ENCODE measurements around the gene UGP2. TPM values are rescaled to one million over a fixed set of nuclear protein-coding genes. Genes with fewer than 3 reads are reported as not detected.

UGP2 gene
- total RNA-seq, 2 donors from 2014 or later, result 89.7 to 93.2 TPM

GRCh38 chr2:63858291-63858690 is 16.6 kb downstream of the UGP2 start:
- H3K27ac Mint-ChIP-seq, result no peak overlapping the region
- peaks cover 59% of the 10 kb centered on the region for H3K4me1 Mint-ChIP-seq (ENCODE audit: low read depth)
- DNase-seq (no peak), ATAC-seq (replicated peaks in 1 of 2) (no peak)
- H3K4me3 Mint-ChIP-seq, result no peak overlapping the region
- peaks cover 8 to 21% of the 10 kb centered on the region in 2 donors for H3K36me3 Mint-ChIP-seq (ENCODE audit: insufficient read depth in 2 of 2)
- H3K9me3 Mint-ChIP-seq, result no peaks in the 10 kb centered on the region
- no peaks in the 10 kb centered on the region for H3K27me3 Mint-ChIP-seq (ENCODE audit: low read depth)

DNA sequence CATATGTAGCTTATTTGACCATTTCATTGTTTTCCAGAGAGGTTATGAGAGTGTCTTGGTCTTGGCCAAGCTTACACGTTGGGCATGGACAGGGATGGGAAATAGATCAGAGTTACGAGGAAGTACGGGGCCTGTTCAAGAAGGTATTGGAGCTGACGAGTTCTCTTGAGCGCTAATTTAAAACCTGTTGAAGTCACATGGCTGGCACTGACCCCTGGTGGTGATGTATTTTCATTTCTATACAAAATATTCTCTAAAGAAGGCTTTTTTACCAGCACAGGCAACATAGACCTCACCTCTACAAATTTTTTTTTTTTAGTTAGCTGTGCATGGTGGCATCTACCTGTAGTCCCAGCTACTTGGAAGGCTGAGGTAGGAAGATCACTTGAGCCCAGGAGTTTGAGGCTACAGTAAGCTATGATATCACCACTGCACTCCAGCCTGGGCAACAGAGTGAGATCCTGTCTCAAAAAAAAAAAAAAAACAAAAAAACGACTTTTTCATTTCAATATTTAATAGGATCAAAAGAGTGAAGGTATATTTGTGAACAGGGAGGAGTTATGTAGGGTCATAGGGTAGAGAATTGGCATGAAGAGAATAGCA is 19.6 kb downstream of the UGP2 start:
- peak; percentile 30 to 50 for ATAC-seq (replicated peaks in 1 of 2)
- H3K27me3 Mint-ChIP-seq (ENCODE audit: low read depth), result no peaks in the 10 kb centered on the region
- H3K4me1 Mint-ChIP-seq (ENCODE audit: low read depth), result peaks cover 48% of the 10 kb centered on the region
- H3K27ac Mint-ChIP-seq, result peak overlapping the region; percentile 74
- H3K9me3 Mint-ChIP-seq, result no peaks in the 10 kb centered on the region
- no peak overlapping the region for H3K4me3 Mint-ChIP-seq
- peaks cover 9 to 27% of the 10 kb centered on the region in 2 donors for H3K36me3 Mint-ChIP-seq (ENCODE audit: insufficient read depth in 2 of 2)
- DNase-seq, result peak; percentile 52 to 56

- H3K4me1 Mint-ChIP-seq (ENCODE audit: low read depth), result peaks cover 49% of the 10 kb centered on the region
- H3K36me3 Mint-ChIP-seq (ENCODE audit: insufficient read depth in 2 of 2), result peaks cover 7 to 25% of the 10 kb centered on the region in 2 donors
- ATAC-seq (replicated peaks in 1 of 2) (peak; percentile 86), DNase-seq (no peak)
- no peaks in the 10 kb centered on the region for H3K9me3 Mint-ChIP-seq
- peak overlapping the region in 1 of 2 donors; percentile 51 for H3K4me3 Mint-ChIP-seq
- no peaks in the 10 kb centered on the region for H3K27me3 Mint-ChIP-seq (ENCODE audit: low read depth)
- H3K27ac Mint-ChIP-seq, result peak overlapping the region; percentile 97
These were observed 21.1 kb downstream of the UGP2 start for GRCh38 chr2:63862806-63863205.

GRCh38 chr2:63863707-63864106 is 22.0 kb downstream of the UGP2 start:
- H3K27me3 Mint-ChIP-seq (ENCODE audit: low read depth), result no peaks in the 10 kb centered on the region
- H3K27ac Mint-ChIP-seq, result peak overlapping the region; percentile 97
- DNase-seq, result no peak
- H3K36me3 Mint-ChIP-seq (ENCODE audit: insufficient read depth in 2 of 2), result peaks cover 3 to 19% of the 10 kb centered on the region in 2 donors
- no peak for ATAC-seq (replicated peaks in 1 of 2)
- H3K9me3 Mint-ChIP-seq, result no peaks in the 10 kb centered on the region
- H3K4me3 Mint-ChIP-seq, result no peak overlapping the region
- H3K4me1 Mint-ChIP-seq (ENCODE audit: low read depth), result peaks cover 49% of the 10 kb centered on the region

DNA sequence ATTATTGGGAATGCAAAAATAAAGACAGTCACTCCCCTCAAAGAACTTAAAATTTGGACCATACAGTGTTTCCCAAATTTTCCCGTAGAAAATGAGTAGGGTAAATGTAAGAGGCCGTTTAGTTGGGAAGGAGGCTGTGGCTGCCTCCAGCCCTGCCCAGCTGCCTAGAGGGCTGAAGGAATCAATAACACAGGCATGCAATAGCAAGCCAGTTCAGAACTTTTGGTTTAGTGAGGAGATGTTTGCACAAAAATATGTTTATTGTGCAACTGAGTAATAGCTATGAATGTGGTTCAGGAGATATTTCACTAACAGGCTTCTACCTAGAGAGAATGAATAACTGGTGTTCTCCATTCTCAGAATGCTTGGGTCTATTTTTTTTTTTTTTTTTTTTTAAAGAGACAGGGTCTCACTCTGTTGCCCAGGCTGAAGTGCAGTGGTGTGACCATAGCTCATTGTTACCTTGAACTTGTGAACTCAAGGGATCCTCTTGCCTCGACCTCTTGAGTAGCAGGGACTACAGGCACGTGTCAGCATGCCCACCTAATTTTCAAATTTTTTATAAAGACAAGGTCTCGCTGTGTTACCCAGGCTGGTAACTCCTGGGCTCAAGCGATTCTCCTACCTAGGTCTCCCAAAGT is 23.6 kb downstream of the UGP2 start:
- Mint-ChIP-seq H3K9me3 (no peaks in the 10 kb centered on the region), H3K36me3 (ENCODE audit: insufficient read depth in 2 of 2) (peaks cover 3 to 16% of the 10 kb centered on the region in 2 donors), H3K27me3 (ENCODE audit: low read depth) (no peaks in the 10 kb centered on the region), H3K4me3 (no peak overlapping the region), H3K27ac (peak overlapping the region; percentile 6), H3K4me1 (ENCODE audit: low read depth) (peaks cover 49% of the 10 kb centered on the region)
- ATAC-seq (replicated peaks in 1 of 2), result no peak
- no peak for DNase-seq

GRCh38 chr2:63866009-63866709 is 24.5 kb downstream of the UGP2 start:
- no peak for DNase-seq

GRCh38 chr2:63870679-63871078 is 29.0 kb downstream of the UGP2 start:
- Mint-ChIP-seq H3K9me3 (peaks cover 0 to 2% of the 10 kb centered on the region in 2 donors), H3K27ac (no peak overlapping the region), H3K4me3 (no peak overlapping the region), H3K36me3 (ENCODE audit: insufficient read depth in 2 of 2) (peaks cover 9 to 15% of the 10 kb centered on the region in 2 donors), H3K27me3 (ENCODE audit: low read depth) (no peaks in the 10 kb centered on the region), H3K4me1 (ENCODE audit: low read depth) (peaks cover 24% of the 10 kb centered on the region)
- DNase-seq (no peak), ATAC-seq (replicated peaks in 1 of 2) (no peak)

More at GRCh38 chr2:63866009-63866709, 24.5 kb downstream of the UGP2 start:
- ATAC-seq (replicated peaks in 1 of 2), result no peak
- Mint-ChIP-seq H3K27ac (peak overlapping the region; percentile 24), H3K4me1 (ENCODE audit: low read depth) (peaks cover 43% of the 10 kb centered on the region), H3K36me3 (ENCODE audit: insufficient read depth in 2 of 2) (peaks cover 3 to 16% of the 10 kb centered on the region in 2 donors), H3K27me3 (ENCODE audit: low read depth) (no peaks in the 10 kb centered on the region), H3K4me3 (peak overlapping the region in 1 of 2 donors; percentile 7), H3K9me3 (no peaks in the 10 kb centered on the region)

DNA sequence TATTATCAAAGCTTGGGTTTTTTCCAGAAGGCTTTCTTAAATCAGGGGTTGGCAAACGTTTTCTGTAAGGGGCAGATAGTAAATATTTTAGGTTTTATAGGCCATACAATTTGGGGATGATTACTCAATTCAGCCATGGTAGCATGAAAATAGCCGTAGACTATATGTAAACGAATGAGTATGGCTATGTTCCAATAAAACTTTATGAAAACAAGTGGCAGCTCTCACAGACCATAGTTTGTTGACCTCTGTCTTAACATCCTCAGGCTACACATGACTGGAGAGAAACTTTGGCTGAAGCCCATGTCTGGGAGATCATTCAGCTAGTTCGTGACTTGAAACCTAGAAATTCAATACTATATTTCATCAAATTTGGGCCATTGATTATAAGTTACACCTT is 30.2 kb downstream of the UGP2 start:
- ATAC-seq (replicated peaks in 1 of 2) (no peak), DNase-seq (no peak)
- H3K9me3 Mint-ChIP-seq, result peaks cover 0 to 2% of the 10 kb centered on the region in 2 donors
- peaks cover 9 to 15% of the 10 kb centered on the region in 2 donors for H3K36me3 Mint-ChIP-seq (ENCODE audit: insufficient read depth in 2 of 2)
- peaks cover 23% of the 10 kb centered on the region for H3K4me1 Mint-ChIP-seq (ENCODE audit: low read depth)
- no peak overlapping the region for H3K4me3 Mint-ChIP-seq
- H3K27me3 Mint-ChIP-seq (ENCODE audit: low read depth), result no peaks in the 10 kb centered on the region
- no peak overlapping the region for H3K27ac Mint-ChIP-seq

DNA sequence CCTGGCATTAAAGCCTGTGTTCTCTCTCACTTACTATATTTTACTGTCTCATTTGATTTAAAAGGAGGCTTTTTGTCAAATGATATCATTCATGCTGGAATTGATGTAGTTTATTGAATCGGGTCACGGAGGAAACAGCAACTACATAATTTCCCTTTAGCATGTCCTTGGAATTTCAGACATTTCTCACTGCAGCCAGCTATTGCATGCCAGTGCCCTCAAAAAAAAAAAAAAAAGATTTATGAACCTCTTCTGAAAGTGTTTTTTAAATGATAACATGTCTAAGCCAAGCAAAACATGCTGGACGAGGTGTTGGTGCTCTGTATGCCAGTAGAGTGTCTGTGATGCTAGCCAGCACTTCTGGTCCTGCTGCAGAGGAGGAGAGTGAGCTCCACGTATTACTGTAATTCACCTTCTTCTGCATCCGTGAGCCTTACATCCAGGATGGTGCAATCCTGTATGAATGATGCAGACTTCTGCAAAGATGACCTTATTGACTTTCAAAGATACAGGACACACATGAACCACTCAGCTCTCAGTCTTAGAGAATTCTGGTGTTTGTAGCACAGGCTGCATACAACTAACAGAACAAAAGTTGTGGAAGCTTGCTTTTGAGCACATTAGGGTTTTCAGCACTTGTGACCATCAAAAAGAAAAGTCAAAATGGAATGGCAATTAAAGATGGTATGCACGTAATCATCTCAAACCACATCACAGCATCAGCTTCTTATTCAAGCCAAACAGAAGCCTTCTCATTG is 31.1 kb downstream of the UGP2 start:
- peaks cover 9 to 20% of the 10 kb centered on the region in 2 donors for H3K36me3 Mint-ChIP-seq (ENCODE audit: insufficient read depth in 2 of 2)
- H3K27me3 Mint-ChIP-seq (ENCODE audit: low read depth), result no peaks in the 10 kb centered on the region
- ATAC-seq (replicated peaks in 1 of 2) (no peak), DNase-seq (no peak)
- peaks cover 0 to 2% of the 10 kb centered on the region in 2 donors for H3K9me3 Mint-ChIP-seq
- H3K27ac Mint-ChIP-seq, result no peak overlapping the region
- H3K4me3 Mint-ChIP-seq, result no peak overlapping the region
- peaks cover 30% of the 10 kb centered on the region for H3K4me1 Mint-ChIP-seq (ENCODE audit: low read depth)

- H3K9me3 Mint-ChIP-seq, result peaks cover 0 to 2% of the 10 kb centered on the region in 2 donors
- peak overlapping the region; percentile 3 for H3K27ac Mint-ChIP-seq
- H3K4me3 Mint-ChIP-seq, result no peak overlapping the region
- peaks cover 9 to 19% of the 10 kb centered on the region in 2 donors for H3K36me3 Mint-ChIP-seq (ENCODE audit: insufficient read depth in 2 of 2)
- no peak for ATAC-seq (replicated peaks in 1 of 2)
- no peaks in the 10 kb centered on the region for H3K27me3 Mint-ChIP-seq (ENCODE audit: low read depth)
- DNase-seq, result no peak
- H3K4me1 Mint-ChIP-seq (ENCODE audit: low read depth), result peaks cover 30% of the 10 kb centered on the region
These were observed 32.8 kb downstream of the UGP2 start for GRCh38 chr2:63874204-63875130.

DNA sequence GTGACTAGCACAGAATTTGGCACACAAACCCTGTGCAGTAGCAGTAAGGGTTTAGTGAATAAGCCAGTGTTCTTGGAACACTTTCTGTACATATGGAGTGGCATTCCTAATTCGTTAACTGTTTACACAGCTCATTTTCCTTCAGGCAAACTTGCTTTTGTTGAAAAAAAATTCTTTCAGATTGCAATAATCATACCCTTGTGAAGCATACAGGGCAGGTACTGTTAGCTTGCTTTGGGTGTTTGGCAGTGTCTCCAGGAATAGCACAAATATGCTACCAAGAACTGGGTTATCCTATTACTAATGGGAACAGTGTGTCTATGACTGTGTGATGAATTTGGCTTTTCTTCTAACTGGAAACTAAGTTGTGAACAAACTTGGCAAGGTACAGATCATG is 33.4 kb downstream of the UGP2 start:
- Mint-ChIP-seq H3K27ac (peak overlapping the region; percentile 45), H3K4me1 (ENCODE audit: low read depth) (peaks cover 30% of the 10 kb centered on the region), H3K9me3 (peaks cover 0 to 2% of the 10 kb centered on the region in 2 donors), H3K4me3 (no peak overlapping the region), H3K27me3 (ENCODE audit: low read depth) (no peaks in the 10 kb centered on the region), H3K36me3 (ENCODE audit: insufficient read depth in 2 of 2) (peaks cover 9 to 19% of the 10 kb centered on the region in 2 donors)
- DNase-seq (no peak), ATAC-seq (replicated peaks in 1 of 2) (no peak)

All from activated T-cell treated with anti-CD3 and anti-CD28 coated beads, Interleukin-2, amount 50 U/mL, for 72 hours (primary cell).